ENCODE data around the gene GON4L.
"Not testable (repeated sequence)": the region's sequence is repeated elsewhere in the genome, so short reads cannot be mapped to it uniquely, and the experiment has no call there.

The GON4L gene

GRCh38 chr1:155856975-155857930, at the start of gene GON4L:
TSS of gene GON4L (minus strand) at chr1:155857214. CDS start at chr1:155853780, 3,434 bp downstream.
- peak; percentile 95 to 97 (median 96) for DNase-seq

- DNase-seq = no peak
Measured at GRCh38 chr1:155904261-155904660, 47.2 kb upstream of the GON4L start.

GRCh38 chr1:155900161-155900560, 43.1 kb upstream of the GON4L start:
- DNase-seq = no peak

- DNase-seq = no peak
Measured at GRCh38 chr1:155899683-155900082, 42.7 kb upstream of the GON4L start.

- no peak for DNase-seq
Measured at GRCh38 chr1:155898888-155899287, 41.9 kb upstream of the GON4L start.

- no peak for DNase-seq
Measured at GRCh38 chr1:155897746-155898145, 40.7 kb upstream of the GON4L start.

- DNase-seq = not testable (repeated sequence)
Measured at GRCh38 chr1:155896476-155896875, 39.5 kb upstream of the GON4L start.

- DNase-seq = not testable (repeated sequence)
Measured at GRCh38 chr1:155895617-155896016, 38.6 kb upstream of the GON4L start.

- peak; percentile 62 to 87 (median 82) for DNase-seq
Measured at GRCh38 chr1:155893389-155894142, 36.6 kb upstream of the GON4L start.

GRCh38 chr1:155892796-155893195, 35.8 kb upstream of the GON4L start:
- DNase-seq = no peak

- no peak for DNase-seq
Measured at GRCh38 chr1:155890251-155890650, 33.2 kb upstream of the GON4L start.

GRCh38 chr1:155889566-155889965, 32.6 kb upstream of the GON4L start:
- DNase-seq = no peak

GRCh38 chr1:155888481-155888880, 31.5 kb upstream of the GON4L start:
- DNase-seq = no peak

GRCh38 chr1:155884982-155885381, 28.0 kb upstream of the GON4L start:
- no peak for DNase-seq

- no peak for DNase-seq
Measured at GRCh38 chr1:155884031-155884960, 27.3 kb upstream of the GON4L start.

GRCh38 chr1:155882766-155883165, 25.8 kb upstream of the GON4L start:
- no peak for DNase-seq

GRCh38 chr1:155882235-155882634, 25.2 kb upstream of the GON4L start:
- DNase-seq = no peak

GRCh38 chr1:155880950-155881349, 23.9 kb upstream of the GON4L start:
- no peak for DNase-seq

GRCh38 chr1:155880251-155880650, 23.2 kb upstream of the GON4L start:
- no peak for DNase-seq

GRCh38 chr1:155877945-155878344, 20.9 kb upstream of the GON4L start:
- DNase-seq = no peak

- peak in 1 of 3 donors; percentile 18 for DNase-seq
Measured at GRCh38 chr1:155873860-155874259, 16.8 kb upstream of the GON4L start.

GRCh38 chr1:155872527-155872926, 15.5 kb upstream of the GON4L start:
- no peak for DNase-seq

GRCh38 chr1:155871390-155871789, 14.4 kb upstream of the GON4L start:
- DNase-seq = no peak
